ENCODE measurements around the gene KCNH4.

GRCh38 chr17:42153919-42154742 lies 26.8 kb downstream of the KCNH4 start:
- TF ChIP-seq BRD4 (IDR thresholded peaks at IDR 0.05), result no peak
- no peak for TF ChIP-seq FOXO4 (CRISPR knock-in tag; IDR thresholded peaks at IDR 0.05)
- TF ChIP-seq NBN (IDR thresholded peaks at IDR 0.05; ENCODE audit: low read depth), result no peak
- TF ChIP-seq MLX (CRISPR knock-in tag; conservative IDR thresholded peaks at IDR 0.05), result no peak
- no peak for TF ChIP-seq BRF1 (IDR thresholded peaks at IDR 0.05; ENCODE audit: borderline replicate concordance, extremely low read depth, insufficient read length)
- no peak for TF ChIP-seq JUND (IDR thresholded peaks at IDR 0.05; ENCODE audit: borderline replicate concordance, low read depth, low read length)
- TF ChIP-seq JUND (tag; IDR thresholded peaks at IDR 0.05; ENCODE audit: borderline replicate concordance, low read depth, low read length), result no peak
- TF ChIP-seq RUNX1 (IDR thresholded peaks at IDR 0.05; ENCODE audit: low read depth), result no peak
- TF ChIP-seq CTCF (IDR thresholded peaks at IDR 0.05 in 2 of 3, conservative IDR thresholded peaks at IDR 0.05 in 1 of 3; ENCODE audit: insufficient read depth in 2 of 3, low read depth in 1 of 3, low read length in 3 of 3), result no peak
- TF ChIP-seq RFX5 (IDR thresholded peaks at IDR 0.05; ENCODE audit: low read depth, low read length), result no peak
- no peak for TF ChIP-seq YY1 (IDR thresholded peaks at IDR 0.05; ENCODE audit: borderline replicate concordance in 1 of 3, control insufficient read depth in 1 of 3, extremely low read depth in 1 of 3, insufficient read depth in 3 of 3, insufficient read length in 1 of 3, insufficient replicate concordance in 2 of 3, low read depth in 1 of 3, low read length in 2 of 3)
- TF ChIP-seq POLR2A (conservative IDR thresholded peaks at IDR 0.05), result no peak
- TF ChIP-seq ETV6 (IDR thresholded peaks at IDR 0.05; ENCODE audit: borderline replicate concordance in 1 of 2, low read depth in 2 of 2, low read length in 1 of 2), result no peak
- no peak for TF ChIP-seq ETV6 (CRISPR knock-in tag; IDR thresholded peaks at IDR 0.05; ENCODE audit: borderline replicate concordance)

Measured in K562 (cell line).